Limb (tissue), 2 donors: ENCODE results near the gene LIPC.

ENCODE experiments used
- DNase-seq, 2 donors: peaks; one replicate each; pipeline ENCODE4 v3.0.0-alpha.2; 2016; ENCODE audit errors: extremely low spot score in 2 of 2

The LIPC gene

GRCh38 chr15:58517682-58518525, 86.1 kb downstream of the LIPC start:
- DNase-seq = no peak

GRCh38 chr15:58518626-58519025, 86.8 kb downstream of the LIPC start:
- no peak for DNase-seq

DNA sequence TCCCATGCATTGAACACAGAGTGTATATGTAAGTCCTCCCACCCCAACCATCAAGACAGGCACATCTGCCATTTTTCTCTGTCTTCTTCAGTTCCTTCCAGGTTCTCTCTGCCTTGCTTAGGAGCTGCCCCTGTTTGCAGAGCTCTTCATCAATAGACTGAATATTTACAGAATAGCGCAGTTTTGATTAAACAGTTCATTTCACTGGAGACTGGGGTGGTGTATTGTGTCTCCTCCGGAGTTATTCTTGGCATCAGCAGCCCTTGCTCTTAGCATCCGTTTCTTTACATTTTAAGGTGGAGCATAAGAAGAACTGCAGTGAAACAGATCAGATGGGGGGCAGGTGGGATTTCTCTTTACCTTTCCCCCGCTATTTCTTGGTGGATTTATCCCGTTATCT, 87.7 kb downstream of the LIPC start:
- DNase-seq = no peak

DNA sequence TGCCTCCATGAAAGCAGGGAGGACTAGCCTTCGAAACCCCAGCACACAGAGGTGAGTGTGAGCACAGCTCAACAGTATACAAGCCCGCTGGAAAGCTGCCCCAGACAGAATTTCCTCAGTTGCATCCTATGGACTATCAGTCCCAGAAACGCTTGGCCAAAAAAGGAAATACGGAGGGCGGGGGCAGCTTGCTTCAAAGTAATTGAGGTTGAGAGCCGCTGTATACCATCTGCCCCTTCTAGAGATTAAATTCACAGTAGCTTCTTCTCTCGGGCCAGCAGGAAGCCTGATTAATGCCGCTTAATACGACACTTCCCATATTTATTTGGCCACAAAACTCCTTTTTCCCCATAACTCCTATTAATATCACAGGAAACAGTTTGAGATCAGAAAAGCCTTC, 88.7 kb downstream of the LIPC start:
- no peak for DNase-seq

- DNase-seq = no peak
Observed at GRCh38 chr15:58520936-58521292, 89.1 kb downstream of the LIPC start.

DNA sequence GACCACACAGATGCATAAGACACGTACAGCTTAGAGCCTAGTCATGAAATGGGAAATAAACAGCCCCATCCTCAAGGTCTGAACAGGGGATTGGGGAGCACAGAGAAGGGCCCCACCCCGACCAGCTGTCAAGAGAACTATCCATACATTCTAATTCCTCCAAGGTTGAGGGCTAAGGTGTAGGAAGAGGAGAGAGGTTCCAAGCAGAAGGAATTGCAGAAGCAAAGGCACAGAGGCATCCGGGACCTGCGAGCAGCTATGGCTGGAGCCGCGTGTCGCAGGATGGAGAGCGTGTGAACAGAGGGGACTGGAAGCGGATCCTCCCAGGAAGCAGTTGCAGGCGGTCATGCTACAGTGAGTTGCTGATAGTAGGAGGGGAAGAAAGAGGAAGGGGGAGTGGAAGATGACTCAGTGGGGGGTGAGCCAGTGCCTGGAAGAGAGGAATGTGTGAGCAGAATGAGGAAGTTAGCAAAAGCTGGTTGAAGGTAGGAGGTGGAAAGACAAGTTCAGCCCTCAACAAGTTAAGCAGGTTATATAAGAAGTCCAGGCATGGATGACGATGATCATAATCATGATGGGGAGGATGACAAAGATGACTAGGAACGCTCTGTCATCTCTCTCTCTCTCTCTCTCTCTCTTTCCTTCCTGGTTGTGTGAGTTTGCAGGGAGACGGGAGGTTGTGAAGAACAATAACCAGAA, 89.7 kb downstream of the LIPC start:
- DNase-seq = no peak

GRCh38 chr15:58522391-58522790, 90.6 kb downstream of the LIPC start:
- no peak for DNase-seq

- DNase-seq = no peak
Observed at GRCh38 chr15:58522865-58523264, 91.1 kb downstream of the LIPC start.

DNA sequence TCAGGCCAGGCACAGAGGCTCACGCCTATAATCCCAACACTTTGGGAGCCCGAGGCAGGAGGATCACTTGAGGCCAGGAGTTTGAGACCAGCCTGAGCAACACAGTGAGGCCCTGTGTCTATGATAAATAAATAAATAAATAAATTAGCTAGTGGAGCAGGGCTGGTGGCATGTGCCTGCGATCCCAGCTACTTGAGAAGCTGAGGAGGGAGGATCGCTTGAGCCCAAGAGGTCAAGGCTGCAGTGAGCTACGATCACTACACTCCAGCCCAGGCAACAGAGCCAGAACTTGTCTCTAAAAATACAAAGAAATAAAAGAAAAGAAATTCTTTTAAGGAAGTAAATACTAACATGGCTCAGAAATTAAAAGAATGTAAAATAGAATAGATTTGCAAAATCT, 91.8 kb downstream of the LIPC start:
- DNase-seq = no peak

- DNase-seq = no peak
Observed at GRCh38 chr15:58524247-58524646, 92.5 kb downstream of the LIPC start.

DNA sequence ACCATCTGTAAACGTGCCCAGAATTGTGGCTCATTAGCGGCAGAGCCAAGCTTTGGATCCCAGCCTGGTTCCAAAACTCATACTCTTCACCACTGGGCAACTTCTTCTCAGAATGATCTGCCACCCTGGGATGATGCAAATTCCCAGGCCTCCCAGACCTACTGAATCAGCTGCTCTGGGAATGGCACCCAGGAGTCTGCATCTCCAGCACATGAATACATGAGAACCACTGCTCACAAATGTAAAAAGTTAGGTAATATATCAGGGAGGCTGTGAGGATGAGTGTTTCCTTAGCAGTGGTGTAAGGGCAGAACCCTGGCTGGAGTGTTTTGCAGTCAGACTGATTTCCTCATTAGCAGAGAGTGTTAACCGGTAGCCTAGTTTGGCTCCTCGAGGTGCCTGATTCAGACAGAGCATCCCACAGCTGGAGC, 94.2 kb downstream of the LIPC start:
- no peak for DNase-seq

GRCh38 chr15:58526647-58527192, 94.9 kb downstream of the LIPC start:
- DNase-seq = no peak

- no peak for DNase-seq
Observed at GRCh38 chr15:58527573-58528187, 95.9 kb downstream of the LIPC start.

GRCh38 chr15:58528188-58528870, 96.5 kb downstream of the LIPC start:
- DNase-seq = peak in 1 of 2 donors; percentile 49

- DNase-seq = no peak
Observed at GRCh38 chr15:58529041-58529440, 97.2 kb downstream of the LIPC start.

DNA sequence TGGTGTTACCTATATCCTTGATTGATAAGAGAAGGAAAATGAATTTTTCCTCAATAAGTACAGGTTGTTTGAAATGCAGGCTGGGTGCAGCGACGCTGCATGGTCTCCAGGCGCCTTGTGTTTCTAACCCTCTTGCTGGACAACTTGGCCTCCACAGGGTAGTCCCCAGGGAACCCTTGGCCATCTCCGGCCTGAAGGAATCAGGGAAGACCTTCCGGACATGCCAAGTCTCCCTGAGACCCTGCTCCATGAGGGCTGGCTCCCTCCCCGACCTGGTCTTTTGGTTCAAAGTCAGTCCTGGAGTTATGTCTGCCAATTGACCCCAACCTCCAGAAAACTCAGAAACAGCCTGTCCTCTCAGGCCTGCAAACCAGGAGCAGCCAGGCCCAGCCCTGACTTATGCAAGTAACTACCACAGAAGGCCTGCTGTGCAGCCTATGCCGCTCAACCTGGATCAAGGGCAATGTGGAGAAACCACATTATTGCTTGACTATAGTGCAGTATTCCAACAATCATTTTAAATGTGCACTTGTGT, 98.3 kb downstream of the LIPC start:
- no peak for DNase-seq

DNA sequence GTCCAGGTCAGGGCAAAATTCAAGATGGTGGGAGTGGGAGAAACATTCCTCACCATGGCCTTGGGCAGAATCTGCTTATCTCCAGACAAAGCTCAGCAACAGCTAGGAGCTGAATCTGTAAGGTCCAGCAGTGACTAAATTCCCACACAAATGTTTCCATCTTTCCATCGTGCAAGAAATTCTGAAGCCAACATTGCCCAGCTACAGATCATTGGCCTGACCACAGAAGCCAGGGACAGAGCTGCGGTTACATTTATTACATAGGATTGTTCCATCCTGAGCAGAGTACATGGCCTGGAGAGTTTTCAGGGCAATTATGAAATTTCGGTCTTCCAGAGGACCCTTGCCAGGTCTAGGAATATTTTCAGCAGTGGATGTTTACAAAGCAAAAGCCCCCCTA, 100.3 kb downstream of the LIPC start:
- DNase-seq = no peak

GRCh38 chr15:58534556-58534955, 102.8 kb downstream of the LIPC start:
- no peak for DNase-seq

GRCh38 chr15:58535337-58535736, 103.5 kb downstream of the LIPC start:
- no peak for DNase-seq

GRCh38 chr15:58535894-58536293, 104.1 kb downstream of the LIPC start:
- no peak for DNase-seq

DNA sequence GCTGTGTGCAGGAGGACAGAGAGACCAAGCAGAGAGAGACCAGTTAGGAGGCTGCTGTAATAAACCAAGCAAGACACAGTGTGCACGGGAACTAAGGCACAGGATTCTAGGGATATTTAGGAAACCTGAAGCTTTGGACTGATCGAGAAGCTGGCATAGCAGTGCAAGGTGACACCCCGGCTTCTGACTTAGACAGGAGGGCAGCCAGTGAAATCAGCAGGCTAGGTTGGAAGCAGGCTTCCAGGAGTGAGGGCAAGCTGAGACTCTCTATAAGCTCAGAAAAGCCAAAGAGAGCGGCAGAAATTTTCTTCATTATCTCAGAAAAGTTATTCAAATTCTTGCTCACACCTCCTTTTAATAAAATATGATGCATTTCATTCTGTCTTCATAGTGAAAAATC, 104.6 kb downstream of the LIPC start:
- DNase-seq = no peak
